ENCODE measurements around the gene ANKRD23. TPM values are rescaled to one million over a fixed set of nuclear protein-coding genes. Genes with fewer than 3 reads are reported as not detected.

The ANKRD23 gene
- total and polyA plus RNA-seq, 2 of the 13 experiments (the other 11 are each of a cell fraction or from before 2014, with no cell fraction given), result 1.5 to 1.6 TPM

GRCh38 chr2:96857667-96858372 lies 14.0 kb upstream of the ANKRD23 start, which contains the start of gene ANKRD39 (continued):
- TF ChIP-seq ARID5B (CRISPR knock-in tag; IDR thresholded peaks at IDR 0.05) (peak; percentile 54; the same call in 1 of the 2 replicates), ZBTB40 (IDR thresholded peaks at IDR 0.05) (no peak), ZBTB40 (CRISPR knock-in tag; IDR thresholded peaks at IDR 0.05) (peak; percentile 77), ZNF280B (CRISPR knock-in tag; IDR thresholded peaks at IDR 0.05; ENCODE audit: borderline replicate concordance) (no peak), CCDC6 (CRISPR knock-in tag; IDR thresholded peaks at IDR 0.05) (peak; percentile 92), ESRRA (CRISPR knock-in tag; IDR thresholded peaks at IDR 0.05; ENCODE audit: low read depth) (peak; percentile 59; the same call in 1 of the 2 replicates), ZNF441 (CRISPR knock-in tag; IDR thresholded peaks at IDR 0.05; ENCODE audit: borderline replicate concordance) (peak; percentile 89), ZNF883 (CRISPR knock-in tag; IDR thresholded peaks at IDR 0.05; ENCODE audit: not compliant biosample characterization) (peak; percentile 90), ZNF224 (CRISPR knock-in tag; IDR thresholded peaks at IDR 0.05) (peak; percentile 37; the same call in 1 of the 2 replicates), PBX3 (CRISPR knock-in tag; IDR thresholded peaks at IDR 0.05; ENCODE audit: borderline replicate concordance) (no peak; the same call in 1 of the 2 replicates), SAP130 (CRISPR knock-in tag; IDR thresholded peaks at IDR 0.05; ENCODE audit: low read depth) (peak; percentile 87), HDAC6 (IDR thresholded peaks at IDR 0.05; ENCODE audit: low read depth, low read length) (no peak)

Measured in HepG2 (cell line).